ENCODE data around the gene SDK1.

GRCh38 chr7:4072161-4072925 lies 771.3 kb downstream of the SDK1 start:
- TF ChIP-seq CTCF (IDR thresholded peaks at IDR 0.05) (no peak), POLR2A (IDR thresholded peaks at IDR 0.05) (no peak)

All from vagina (tissue), 2 donors.